Measurements from ENCODE around the gene FHDC1. TPM values are rescaled to one million over a fixed set of nuclear protein-coding genes. Genes with fewer than 3 reads are reported as not detected.
A peak's percentile ranks its signal among the peaks of the same experiment; 100 is the strongest.

The FHDC1 gene
- total and polyA plus RNA-seq, 8 donors, result 2.9 to 13.4 (median 5.5) TPM

- DNase-seq, result no peak
- intact Hi-C loops (cut with DNase I; ENCODE audit: low total_unique reads), result no loop called here
- Histone ChIP-seq H3K4me3 (no peak overlapping the region), H3K27me3 (no peaks in the 10 kb centered on the region), H3K9me3 (no peaks in the 10 kb centered on the region), H3K36me3 (no peaks in the 10 kb centered on the region), H3K4me1 (peaks cover 0 to 11% (median 4%) of the 10 kb centered on the region in 4 donors), H3K27ac (no peak overlapping the region)
- TF ChIP-seq POLR2A (IDR thresholded peaks at IDR 0.05) (no peak), EP300 (IDR thresholded peaks at IDR 0.05) (no peak), CTCF (IDR thresholded peaks at IDR 0.05) (no peak), POLR2AphosphoS5 (IDR thresholded peaks at IDR 0.05) (no peak)
- WGBS, 5 donors, result 73 to 85% (median 79%) methylated on average over 4 to 8 of the region's 8 CpGs
These were observed 54.5 kb downstream of the FHDC1 start for GRCh38 chr4:152990471-152991131.

GRCh38 chr4:152991398-152991797 lies 55.3 kb downstream of the FHDC1 start:
- intact Hi-C loops (cut with DNase I; ENCODE audit: low total_unique reads), result no loop called here
- no peaks in the 10 kb centered on the region for H3K36me3 ChIP-seq
- TF ChIP-seq POLR2A (IDR thresholded peaks at IDR 0.05) (no peak), POLR2AphosphoS5 (IDR thresholded peaks at IDR 0.05) (no peak), CTCF (IDR thresholded peaks at IDR 0.05) (no peak), EP300 (IDR thresholded peaks at IDR 0.05) (no peak)
- H3K27me3 ChIP-seq, result no peaks in the 10 kb centered on the region
- 72 to 87% (median 84%) methylated on average over 3 of the region's 3 CpGs for WGBS, 5 donors
- no peak for DNase-seq
- H3K9me3 ChIP-seq, result no peaks in the 10 kb centered on the region
- peaks cover 2 to 19% (median 11%) of the 10 kb centered on the region in 4 donors for H3K4me1 ChIP-seq
- no peak overlapping the region for H3K27ac ChIP-seq
- no peak overlapping the region for H3K4me3 ChIP-seq

DNA sequence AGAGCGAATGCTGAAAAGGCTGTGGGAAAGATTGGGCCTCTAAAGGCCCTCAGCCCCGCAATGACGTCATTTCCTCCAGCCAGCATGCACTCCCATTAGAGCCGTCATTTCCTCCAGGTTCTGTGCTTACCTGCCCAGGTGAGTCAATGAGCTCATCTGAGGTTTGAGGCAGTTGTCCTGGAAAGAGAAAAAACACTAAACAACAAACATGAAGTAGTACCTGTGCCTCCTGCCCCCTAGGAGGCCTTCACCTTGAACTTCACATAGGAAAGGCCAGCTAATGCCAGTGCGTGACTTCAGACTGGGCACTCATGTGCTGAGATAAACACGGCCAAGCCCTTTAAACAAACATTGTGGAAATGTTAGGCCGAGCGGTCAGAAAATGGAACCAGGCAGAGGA lies 55.9 kb downstream of the FHDC1 start:
- intact Hi-C loops (cut with DNase I; ENCODE audit: low total_unique reads), result no loop called here
- Histone ChIP-seq H3K27ac (peak overlapping the region in 1 of 5 donors; percentile 53), H3K4me1 (peaks cover 6 to 24% (median 15%) of the 10 kb centered on the region in 4 donors), H3K4me3 (no peak overlapping the region), H3K9me3 (no peaks in the 10 kb centered on the region), H3K27me3 (no peaks in the 10 kb centered on the region), H3K36me3 (no peaks in the 10 kb centered on the region)
- no peak for TF ChIP-seq POLR2A (IDR thresholded peaks at IDR 0.05)
- TF ChIP-seq CTCF (IDR thresholded peaks at IDR 0.05), result no peak
- TF ChIP-seq POLR2AphosphoS5 (IDR thresholded peaks at IDR 0.05), result peak in 2 of 3 donors; percentile 53 to 70
- TF ChIP-seq EP300 (IDR thresholded peaks at IDR 0.05), result no peak
- DNase-seq, result peak; percentile 66 to 79
- 38 to 76% (median 65%) methylated on average over 8 of the region's 8 CpGs for WGBS, 5 donors

- Histone ChIP-seq H3K36me3 (no peaks in the 10 kb centered on the region), H3K27me3 (no peaks in the 10 kb centered on the region), H3K4me3 (no peak overlapping the region), H3K4me1 (peaks cover 6 to 24% (median 15%) of the 10 kb centered on the region in 4 donors), H3K27ac (peak overlapping the region in 1 of 5 donors; percentile 53), H3K9me3 (no peaks in the 10 kb centered on the region)
- TF ChIP-seq POLR2A (IDR thresholded peaks at IDR 0.05), result no peak
- no peak for TF ChIP-seq POLR2AphosphoS5 (IDR thresholded peaks at IDR 0.05)
- no peak for TF ChIP-seq EP300 (IDR thresholded peaks at IDR 0.05)
- TF ChIP-seq CTCF (IDR thresholded peaks at IDR 0.05), result no peak
- intact Hi-C loops (cut with DNase I; ENCODE audit: low total_unique reads), result no loop called here
- no peak for DNase-seq
- 40 to 76% (median 69%) methylated on average over 1 of the region's 1 CpG for WGBS, 5 donors
These were observed 56.3 kb downstream of the FHDC1 start for GRCh38 chr4:152992466-152992865.
